Measurements from ENCODE around the gene AP3S2. TPM values are rescaled to one million over a fixed set of nuclear protein-coding genes. Genes with fewer than 3 reads are reported as not detected.

AP3S2 gene
- total RNA-seq, 1 donor from 2014 or later = 30.9 TPM

GRCh38 chr15:89822951-89823711, 70.7 kb downstream of the AP3S2 start:
- Mint-ChIP-seq H3K4me3 (ENCODE audit: low read depth) (no peak overlapping the region), H3K36me3 (ENCODE audit: insufficient read depth) (no peaks in the 10 kb centered on the region), H3K9me3 (ENCODE audit: low read depth) (no peaks in the 10 kb centered on the region), H3K27me3 (peaks cover 19% of the 10 kb centered on the region), H3K27ac (no peak overlapping the region), H3K4me1 (ENCODE audit: low read depth) (no peaks in the 10 kb centered on the region)
- no peak for TF ChIP-seq CTCF (IDR thresholded peaks at IDR 0.05; ENCODE audit: unreplicated experiment)
- no peak for DNase-seq (ENCODE audit: low spot score, unreplicated experiment)

GRCh38 chr15:89822611-89822950, 71.2 kb downstream of the AP3S2 start:
- TF ChIP-seq CTCF (IDR thresholded peaks at IDR 0.05; ENCODE audit: unreplicated experiment) = no peak
- H3K27ac Mint-ChIP-seq = no peak overlapping the region
- H3K27me3 Mint-ChIP-seq = peaks cover 22% of the 10 kb centered on the region
- no peaks in the 10 kb centered on the region for H3K36me3 Mint-ChIP-seq (ENCODE audit: insufficient read depth)
- no peaks in the 10 kb centered on the region for H3K4me1 Mint-ChIP-seq (ENCODE audit: low read depth)
- DNase-seq (ENCODE audit: low spot score, unreplicated experiment) = no peak
- no peak overlapping the region for H3K4me3 Mint-ChIP-seq (ENCODE audit: low read depth)
- H3K9me3 Mint-ChIP-seq (ENCODE audit: low read depth) = no peaks in the 10 kb centered on the region

- Mint-ChIP-seq H3K9me3 (ENCODE audit: low read depth) (no peaks in the 10 kb centered on the region), H3K4me1 (ENCODE audit: low read depth) (no peaks in the 10 kb centered on the region), H3K27ac (no peak overlapping the region), H3K27me3 (peaks cover 26% of the 10 kb centered on the region), H3K36me3 (ENCODE audit: insufficient read depth) (no peaks in the 10 kb centered on the region), H3K4me3 (ENCODE audit: low read depth) (no peak overlapping the region)
- no peak for TF ChIP-seq CTCF (IDR thresholded peaks at IDR 0.05; ENCODE audit: unreplicated experiment)
- DNase-seq (ENCODE audit: low spot score, unreplicated experiment) = no peak
Observed at GRCh38 chr15:89822026-89822425, 71.8 kb downstream of the AP3S2 start.

DNA sequence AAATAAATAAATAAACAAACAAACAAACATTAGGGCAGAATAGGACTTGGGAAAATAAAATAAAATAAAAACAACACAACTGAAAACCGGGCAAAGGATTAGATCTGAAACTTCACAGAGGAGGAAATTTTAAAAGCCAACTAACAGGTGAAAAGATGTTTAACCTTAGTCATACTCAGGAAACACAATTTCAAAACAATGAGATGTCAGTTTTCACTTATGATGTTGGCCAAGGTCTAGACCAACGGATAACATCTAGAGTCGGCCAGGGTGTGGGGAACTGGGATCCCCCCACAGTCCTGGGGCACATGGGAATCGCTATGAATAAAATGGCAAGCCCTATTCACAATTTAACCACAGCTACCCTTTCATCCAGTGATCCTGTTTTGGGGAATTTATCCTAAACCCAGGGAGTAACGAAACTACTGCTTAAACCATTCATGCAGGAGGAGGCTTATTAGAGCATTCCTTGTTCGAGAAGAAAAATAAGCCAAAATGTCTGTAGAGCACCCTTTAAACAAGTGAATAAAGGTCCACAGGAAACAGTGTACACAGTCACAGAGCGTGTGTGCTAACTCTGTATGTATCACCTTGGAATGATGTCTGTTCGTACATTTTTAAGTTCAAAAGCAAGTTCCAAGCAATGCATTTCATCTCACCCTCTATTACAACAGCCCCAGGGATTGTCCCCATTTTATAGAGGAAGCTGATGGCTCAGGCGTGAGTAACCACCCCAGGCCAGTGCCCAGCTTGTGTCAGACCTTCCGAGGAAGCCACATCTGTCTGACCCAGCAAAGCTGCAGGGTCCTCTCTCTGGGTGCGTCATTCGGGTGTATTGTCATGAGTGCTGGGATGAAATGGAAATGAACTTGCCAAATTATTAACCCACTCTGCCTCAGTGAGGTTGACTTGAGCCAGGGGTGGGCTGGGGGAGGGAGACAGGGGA, 72.9 kb downstream of the AP3S2 start:
- TF ChIP-seq CTCF (IDR thresholded peaks at IDR 0.05; ENCODE audit: unreplicated experiment) = no peak
- H3K27ac Mint-ChIP-seq = no peak overlapping the region
- H3K4me3 Mint-ChIP-seq (ENCODE audit: low read depth) = no peak overlapping the region
- no peak for DNase-seq (ENCODE audit: low spot score, unreplicated experiment)
- H3K9me3 Mint-ChIP-seq (ENCODE audit: low read depth) = peaks cover 4% of the 10 kb centered on the region
- no peaks in the 10 kb centered on the region for H3K4me1 Mint-ChIP-seq (ENCODE audit: low read depth)
- H3K27me3 Mint-ChIP-seq = peaks cover 35% of the 10 kb centered on the region
- H3K36me3 Mint-ChIP-seq (ENCODE audit: insufficient read depth) = peaks cover 1% of the 10 kb centered on the region

DNA sequence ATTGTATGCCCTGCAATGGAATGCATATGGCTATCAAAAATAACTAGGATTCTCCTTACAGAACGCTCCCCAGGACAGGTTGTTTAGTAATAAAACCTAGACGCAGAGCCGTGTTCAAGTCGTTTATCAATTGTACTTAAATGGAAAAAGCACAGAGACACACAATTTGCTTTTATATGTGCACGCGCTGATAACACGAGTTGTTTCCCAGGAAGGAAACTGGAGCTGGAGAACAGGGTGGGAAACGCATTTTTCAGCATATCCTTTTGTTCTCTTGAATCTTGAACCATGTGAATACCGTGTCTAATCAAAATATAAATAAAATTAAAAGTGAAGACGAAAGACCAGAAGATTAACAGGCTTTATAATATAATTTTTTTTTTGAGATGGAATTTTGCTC, 75.5 kb downstream of the AP3S2 start:
- H3K4me1 Mint-ChIP-seq (ENCODE audit: low read depth) = no peaks in the 10 kb centered on the region
- no peak overlapping the region for H3K4me3 Mint-ChIP-seq (ENCODE audit: low read depth)
- no peak for TF ChIP-seq CTCF (IDR thresholded peaks at IDR 0.05; ENCODE audit: unreplicated experiment)

More for the DNA sequence above, 75.5 kb downstream of the AP3S2 start:
- peaks cover 4% of the 10 kb centered on the region for H3K9me3 Mint-ChIP-seq (ENCODE audit: low read depth)
- H3K36me3 Mint-ChIP-seq (ENCODE audit: insufficient read depth) = peaks cover 3% of the 10 kb centered on the region
- peaks cover 49% of the 10 kb centered on the region for H3K27me3 Mint-ChIP-seq
- no peak overlapping the region for H3K27ac Mint-ChIP-seq
- DNase-seq (ENCODE audit: low spot score, unreplicated experiment) = no peak

All from progenitor cell of endocrine pancreas (in vitro differentiated cells).